DOHH2 (cell line): Measurements from ENCODE around the gene PPCDC.

Source experiments
- EZH2phosphoT487 ChIP-seq: fragments of 200-600 bp; sonication (generic); IDR thresholded peaks from 2 replicates; pipeline ENCODE4 v1.6.1; 2017; ENCODE audit warnings: borderline replicate concordance, mild to moderate bottlenecking, antibody characterized with exemption, low read length, moderate library complexity, mixed read lengths
- TF ChIP-seq, protein P1 (sequence below): fragments of 200-600 bp; sonication (generic); IDR thresholded peaks from one replicate; pipeline ENCODE4 v1.5.1; 2014; ENCODE audit warnings: antibody characterized with exemption, mild to moderate bottlenecking, low read depth, low read length; ENCODE audit not compliant: poor library complexity, severe bottlenecking

DNA sequence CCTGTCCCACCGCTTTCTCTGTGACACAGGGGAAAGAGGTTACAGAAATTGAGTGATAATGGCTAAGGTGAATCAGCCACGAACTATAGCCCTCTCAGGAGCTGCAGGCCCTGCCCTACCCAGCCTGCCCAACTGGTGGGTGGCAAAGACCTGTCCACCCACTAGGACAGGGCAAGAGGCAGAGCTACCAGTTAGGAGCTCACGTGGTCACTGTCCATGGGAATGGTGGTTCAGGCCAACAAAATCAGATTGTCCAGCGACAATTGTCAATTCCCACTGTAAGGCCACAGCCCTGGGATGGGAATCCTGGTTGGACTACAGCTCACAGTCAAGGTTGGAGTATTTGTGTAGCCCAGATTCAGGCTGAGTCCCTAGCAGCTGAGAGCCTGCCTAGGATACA, 75.0 kb downstream of the PPCDC start:
- TF ChIP-seq, protein P1, sequence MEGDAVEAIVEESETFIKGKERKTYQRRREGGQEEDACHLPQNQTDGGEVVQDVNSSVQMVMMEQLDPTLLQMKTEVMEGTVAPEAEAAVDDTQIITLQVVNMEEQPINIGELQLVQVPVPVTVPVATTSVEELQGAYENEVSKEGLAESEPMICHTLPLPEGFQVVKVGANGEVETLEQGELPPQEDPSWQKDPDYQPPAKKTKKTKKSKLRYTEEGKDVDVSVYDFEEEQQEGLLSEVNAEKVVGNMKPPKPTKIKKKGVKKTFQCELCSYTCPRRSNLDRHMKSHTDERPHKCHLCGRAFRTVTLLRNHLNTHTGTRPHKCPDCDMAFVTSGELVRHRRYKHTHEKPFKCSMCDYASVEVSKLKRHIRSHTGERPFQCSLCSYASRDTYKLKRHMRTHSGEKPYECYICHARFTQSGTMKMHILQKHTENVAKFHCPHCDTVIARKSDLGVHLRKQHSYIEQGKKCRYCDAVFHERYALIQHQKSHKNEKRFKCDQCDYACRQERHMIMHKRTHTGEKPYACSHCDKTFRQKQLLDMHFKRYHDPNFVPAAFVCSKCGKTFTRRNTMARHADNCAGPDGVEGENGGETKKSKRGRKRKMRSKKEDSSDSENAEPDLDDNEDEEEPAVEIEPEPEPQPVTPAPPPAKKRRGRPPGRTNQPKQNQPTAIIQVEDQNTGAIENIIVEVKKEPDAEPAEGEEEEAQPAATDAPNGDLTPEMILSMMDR: no peak
- TF ChIP-seq EZH2phosphoT487: no peak
